K562 (cell line): Measurements from ENCODE around the gene TAS2R39. TPM values are rescaled to one million over a fixed set of nuclear protein-coding genes. Genes with fewer than 3 reads are reported as not detected.

Experiments used
- ATAC-seq: fragments of 200-7000 bp; cut with Tn5 transposase; 3 replicates; pipeline ENCODE4 v1.9.1; 2020; ENCODE audit warnings: moderate library complexity
- BruUV-seq: library from RNA; stranded (reverse); fragments of 400-500 nt; replicated peaks from 2 replicates; lab custom pipeline; 2021; lab: Mats Ljungman, UMichigan
- CTCF ChIA-PET: fragments of 300-600 bp; formaldehyde crosslinking; extraction: SDS; loops from one replicate; lab custom pipeline; 2021; ENCODE audit warnings: low intra/inter-chr PET ratio; lab: Yijun Ruan, JAX
- POLR2A ChIA-PET: fragments of 300-600, 350-650 bp; sonication (Branson Sonifier 250); formaldehyde crosslinking; extraction: SDS; loops from one replicate; lab custom pipeline; 2021; ENCODE audit warnings: antibody characterized with exemption, inconsistent platforms; lab: Yijun Ruan, JAX
- DNase-seq, 4 experiments: peaks; one replicate each; pipeline versions ENCODE4 v3.0.0 to v3.0.0-alpha.2; 2011 to 2018; ENCODE audit warnings: low spot score in 3 of 4, mixed read lengths in 3 of 4; ENCODE audit errors: extremely low read depth in 1 of 4
- FAIRE-seq: peaks from 2 replicates; lab custom pipeline; 2011; peaks lifted over from hg19 to GRCh38; lab: Jason Lieb, UNC
- H2AFZ ChIP-seq: 2 replicates; pipeline ENCODE4 v1.6.0; 2011; ENCODE audit warnings: low read depth, low read length, control low read depth, inconsistent platforms
- H3K27ac ChIP-seq: fragments of 200-600 bp; 3 replicates; pipeline ENCODE4 v1.8.0; 2011; ENCODE audit warnings: low read depth, mild to moderate bottlenecking, control low read depth, inconsistent platforms, low read length, moderate library complexity, mixed read lengths; ENCODE audit errors: extremely low read depth
- H3K27me3 ChIP-seq, 2 experiments: fragments of 300-600 bp in 1 of 2; 2 replicates in 1 of 2; 3 replicates in 1 of 2; pipeline versions ENCODE4 v1.6.0 to v1.8.0; 2011; ENCODE audit warnings: inconsistent platforms in 2 of 2, low read length in 2 of 2, mild to moderate bottlenecking in 1 of 2, mixed read lengths in 1 of 2, moderate library complexity in 1 of 2; ENCODE audit not compliant: control insufficient read depth in 2 of 2, insufficient read depth in 2 of 2
- H3K36me3 ChIP-seq: fragments of 300-600 bp; 3 replicates; pipeline ENCODE4 v1.8.0; 2011; ENCODE audit warnings: mild to moderate bottlenecking, low read length, inconsistent platforms; ENCODE audit not compliant: control insufficient read depth, insufficient read depth
- H3K4me1 ChIP-seq, 2 experiments: fragments of 200-600 bp in 1 of 2; replicated peaks in 1 of 2; 2 replicates in 1 of 2; 3 replicates in 1 of 2; pipeline versions ENCODE4 v1.5.1 to v1.8.0; 2011; ENCODE audit warnings: inconsistent platforms in 2 of 2, low read length in 2 of 2, mild to moderate bottlenecking in 1 of 2, mixed read lengths in 1 of 2, moderate library complexity in 1 of 2; ENCODE audit not compliant: control insufficient read depth in 2 of 2, insufficient read depth in 2 of 2
- H3K4me2 ChIP-seq: 2 replicates; pipeline ENCODE4 v1.6.1; 2011; ENCODE audit warnings: low read length, control low read depth, inconsistent platforms, mixed read lengths; ENCODE audit not compliant: insufficient read depth
- H3K4me3 ChIP-seq: fragments of 200-600 bp; sonication (generic), shearing (Covaris generic); 2 replicates; pipeline ENCODE4 v1.5.1; 2016; ENCODE audit warnings: control low read depth, inconsistent platforms
- H3K79me2 ChIP-seq: fragments of 200-600 bp; 3 replicates; pipeline ENCODE4 v1.8.0; 2011; ENCODE audit warnings: low read length, inconsistent platforms; ENCODE audit not compliant: control insufficient read depth, insufficient read depth
- H3K9ac ChIP-seq, 2 experiments: 2 replicates each; pipeline versions ENCODE4 v1.6.0 to v1.6.1; 2011; ENCODE audit warnings: low read depth in 2 of 2, low read length in 2 of 2, control low read depth in 1 of 2, inconsistent platforms in 1 of 2, mild to moderate bottlenecking in 1 of 2, mixed read lengths in 1 of 2; ENCODE audit not compliant: insufficient read depth in 1 of 2
- H3K9me1 ChIP-seq: one replicate; pipeline ENCODE4 v1.6.0; 2011; ENCODE audit warnings: inconsistent platforms, mild to moderate bottlenecking, low read length, moderate library complexity; ENCODE audit not compliant: control insufficient read depth, insufficient read depth
- H3K9me3 ChIP-seq: replicated peaks from 2 replicates; pipeline ENCODE4 v1.5.1; 2011; ENCODE audit warnings: low read depth, low read length, inconsistent platforms; ENCODE audit not compliant: control insufficient read depth, insufficient read depth
- H4K20me1 ChIP-seq: replicated peaks from 2 replicates; pipeline ENCODE4 v1.6.1; 2011; ENCODE audit warnings: low read length, inconsistent platforms, mixed read lengths; ENCODE audit not compliant: control insufficient read depth, insufficient read depth
- BHLHE40 ChIP-seq: IDR thresholded peaks from 2 replicates; pipeline ENCODE4 v1.6.1; 2011; ENCODE audit warnings: low read length, improper control_type of control experiment
- NCOR1 ChIP-seq: fragments of 450-650 bp; IDR thresholded peaks from 2 replicates; pipeline ENCODE4 v1.6.1; 2016; ENCODE audit warnings: mild to moderate bottlenecking, moderate library complexity
- ZBTB5 ChIP-seq: fragments of 450-650 bp; IDR thresholded peaks from 2 replicates; pipeline ENCODE4 v1.6.1; 2017; ENCODE audit warnings: antibody characterized with exemption
- ZNF507 ChIP-seq: conservative IDR thresholded peaks from 2 replicates; pipeline ENCODE4 v1.6.1; 2017; ENCODE audit warnings: missing genetic modification characterization, missing compliant biosample characterization
- WGBS: fragments of 100-300 bp; shearing (Covaris generic); methylation state at CpG from one replicate; pipeline ENCODE4 v1.1.6; 2016; ENCODE audit warnings: low coverage, mixed read lengths; ENCODE audit not compliant: insufficient coverage; ENCODE audit errors: missing lambda C conversion rate; 5-methylcytosine and 5-hydroxymethylcytosine counted together
- in situ Hi-C: fragments of 300-500 bp; cut with MboI; formaldehyde crosslinking; loops from 4 replicates; pipeline ENCODE4 v1.15.0; 2018; ENCODE audit warnings: inconsistent platforms, mixed read lengths
- intact Hi-C: fragments of 100-400 bp; cut with micrococcal nuclease; formaldehyde crosslinking; loops from 2 replicates; pipeline ENCODE4 v1.14.2; 2022
- polyA plus RNA-seq, 8 experiments: library from polyadenylated mRNA; depleted of rRNA in 4 of 8; stranded (reverse) in 5 of 8; unstranded in 3 of 8; fragments of >200 nt; fragmentation: Nextera tagmentation in 2 of 8; fragmentation: Illumina TruSeq in 1 of 8; extraction: Ambion mirVana in 2 of 8; extraction: Trizol in 1 of 8; gene quantifications; 2 replicates each; pipeline versions ENCODE4 v1.2.1 to v1.2.3, GENCODE V29; 2011 to 2014; ENCODE audit warnings: inconsistent platforms in 1 of 8, missing spikeins in 1 of 8
- total RNA-seq, 7 experiments: library from RNA; depleted of rRNA in 6 of 7; stranded (reverse); fragments of >200 nt in 6 of 7; fragmentation: Illumina TruSeq in 2 of 7; extraction: Trizol in 2 of 7; gene quantifications; 2 replicates each; pipeline versions ENCODE4 v1.2.1 to v1.2.3, GENCODE V29; 2011 to 2021; ENCODE audit warnings: low replicate concordance in 1 of 7

TAS2R39 gene
- total and polyA plus RNA-seq, 9 of the 15 experiments (the other 6 are each of a cell fraction or from before 2014, with no cell fraction given) = not detected

- intact Hi-C loops = loop anchor here (5.0 to 10.0 kb wide), 3 partner anchors 331 to 614 kb away; partner anchors contain the start of gene TRPV6
- no peak overlapping the region for H3K4me2 ChIP-seq
- H3K27me3 ChIP-seq = peaks cover 6 to 8% of the 10 kb centered on the region in 2 experiments; a peak in 4 of 5 replicates
- BruUV-seq = no TSS peak
- H2AFZ ChIP-seq = no peak overlapping the region
- ATAC-seq = no peak
- H3K9me3 ChIP-seq = no peaks in the 10 kb centered on the region
- no peaks in the 10 kb centered on the region for H4K20me1 ChIP-seq
- H3K4me3 ChIP-seq = no peak overlapping the region
- TF ChIP-seq ZBTB5 (no peak), NCOR1 (no peak), BHLHE40 (no peak), ZNF507 (tag) (no peak)
- TF ChIP-seq, all 486 proteins: peak for 0
- in situ Hi-C loops = no loop called here
- POLR2A ChIA-PET = interaction anchor here (2.0 kb wide), 1 partner anchor 208 kb away, joined by 7 read pairs; no protein-coding TSS in a partner anchor
- WGBS = 1% methylated on average over 6 of the region's 6 CpGs
- Histone ChIP-seq H3K79me2 (no peaks in the 10 kb centered on the region), H3K36me3 (no peaks in the 10 kb centered on the region), H3K4me1 (no peaks in the 10 kb centered on the region), H3K9ac (no peak overlapping the region), H3K27ac (no peak overlapping the region), H3K9me1 (no peaks in the 10 kb centered on the region)
- CTCF ChIA-PET = interaction anchor here (1.1 to 6.6 kb wide), 2 partner anchors 209 to 343 kb away, joined by 6 to 222 read pairs; no protein-coding TSS in a partner anchor
- FAIRE-seq (no peak), DNase-seq (no peak)
Observed at GRCh38 chr7:143216151-143216550, 32.9 kb downstream of the TAS2R39 start.
